Epithelial cell of esophagus (primary cell): Measurements from ENCODE around the gene GALNT15.
A peak's percentile ranks its signal among the peaks of the same experiment; 100 is the strongest.

Experiments used
- DNase-seq: peaks from one replicate; pipeline ENCODE4 v3.0.0; 2010; ENCODE audit warnings: low read depth
- H3K4me3 ChIP-seq: 2 replicates; pipeline ENCODE4 v1.5.1; 2011; ENCODE audit warnings: mild to moderate bottlenecking, low read length, control low read depth
- TF ChIP-seq, protein P1 (sequence below): IDR thresholded peaks from 2 replicates; pipeline ENCODE4 v1.5.1; 2011; ENCODE audit warnings: low read depth, mild to moderate bottlenecking, low read length, control low read depth, inconsistent platforms; ENCODE audit not compliant: insufficient read depth; ENCODE audit errors: missing control alignments

GALNT15 gene

DNA sequence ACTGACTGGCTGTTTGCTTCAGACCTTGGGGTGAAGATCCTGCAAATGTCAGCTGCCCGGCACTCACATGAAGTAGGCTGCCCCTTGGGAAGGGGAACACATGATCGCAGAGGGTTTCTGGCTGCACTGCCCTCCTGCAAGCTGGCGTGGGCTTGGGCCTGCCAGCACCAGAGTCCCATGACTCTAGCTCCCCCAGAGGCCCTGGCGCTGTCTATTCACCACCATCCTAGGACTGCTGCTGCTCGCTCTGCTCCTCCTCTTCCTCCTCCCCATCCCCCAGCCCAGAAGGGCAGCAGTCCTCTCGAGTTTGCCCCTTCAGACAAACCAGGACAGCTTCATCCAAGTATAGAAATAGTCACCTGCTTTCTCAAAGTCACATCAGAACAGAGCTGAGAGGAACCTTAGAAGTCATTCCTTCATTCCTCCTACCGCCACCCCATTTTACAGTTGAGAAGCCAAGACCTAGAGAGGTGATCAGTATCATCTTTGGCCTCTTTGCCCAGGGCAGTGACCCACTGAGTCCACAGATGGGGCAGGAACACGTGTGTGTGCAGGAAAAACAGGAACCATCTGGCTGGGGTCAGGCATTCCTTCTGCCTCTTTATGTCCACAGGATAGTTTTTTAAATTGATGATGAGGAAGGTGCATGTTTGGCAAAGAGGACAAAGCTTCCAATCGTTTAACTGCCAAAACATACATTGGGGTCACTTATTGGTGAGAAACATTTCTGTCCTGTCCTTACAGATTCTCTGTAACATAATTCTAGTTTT is 77.0 kb downstream of the GALNT15 start:
- TF ChIP-seq, protein P1, sequence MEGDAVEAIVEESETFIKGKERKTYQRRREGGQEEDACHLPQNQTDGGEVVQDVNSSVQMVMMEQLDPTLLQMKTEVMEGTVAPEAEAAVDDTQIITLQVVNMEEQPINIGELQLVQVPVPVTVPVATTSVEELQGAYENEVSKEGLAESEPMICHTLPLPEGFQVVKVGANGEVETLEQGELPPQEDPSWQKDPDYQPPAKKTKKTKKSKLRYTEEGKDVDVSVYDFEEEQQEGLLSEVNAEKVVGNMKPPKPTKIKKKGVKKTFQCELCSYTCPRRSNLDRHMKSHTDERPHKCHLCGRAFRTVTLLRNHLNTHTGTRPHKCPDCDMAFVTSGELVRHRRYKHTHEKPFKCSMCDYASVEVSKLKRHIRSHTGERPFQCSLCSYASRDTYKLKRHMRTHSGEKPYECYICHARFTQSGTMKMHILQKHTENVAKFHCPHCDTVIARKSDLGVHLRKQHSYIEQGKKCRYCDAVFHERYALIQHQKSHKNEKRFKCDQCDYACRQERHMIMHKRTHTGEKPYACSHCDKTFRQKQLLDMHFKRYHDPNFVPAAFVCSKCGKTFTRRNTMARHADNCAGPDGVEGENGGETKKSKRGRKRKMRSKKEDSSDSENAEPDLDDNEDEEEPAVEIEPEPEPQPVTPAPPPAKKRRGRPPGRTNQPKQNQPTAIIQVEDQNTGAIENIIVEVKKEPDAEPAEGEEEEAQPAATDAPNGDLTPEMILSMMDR: no peak
- DNase-seq: no peak
- H3K4me3 ChIP-seq: no peak overlapping the region

DNA sequence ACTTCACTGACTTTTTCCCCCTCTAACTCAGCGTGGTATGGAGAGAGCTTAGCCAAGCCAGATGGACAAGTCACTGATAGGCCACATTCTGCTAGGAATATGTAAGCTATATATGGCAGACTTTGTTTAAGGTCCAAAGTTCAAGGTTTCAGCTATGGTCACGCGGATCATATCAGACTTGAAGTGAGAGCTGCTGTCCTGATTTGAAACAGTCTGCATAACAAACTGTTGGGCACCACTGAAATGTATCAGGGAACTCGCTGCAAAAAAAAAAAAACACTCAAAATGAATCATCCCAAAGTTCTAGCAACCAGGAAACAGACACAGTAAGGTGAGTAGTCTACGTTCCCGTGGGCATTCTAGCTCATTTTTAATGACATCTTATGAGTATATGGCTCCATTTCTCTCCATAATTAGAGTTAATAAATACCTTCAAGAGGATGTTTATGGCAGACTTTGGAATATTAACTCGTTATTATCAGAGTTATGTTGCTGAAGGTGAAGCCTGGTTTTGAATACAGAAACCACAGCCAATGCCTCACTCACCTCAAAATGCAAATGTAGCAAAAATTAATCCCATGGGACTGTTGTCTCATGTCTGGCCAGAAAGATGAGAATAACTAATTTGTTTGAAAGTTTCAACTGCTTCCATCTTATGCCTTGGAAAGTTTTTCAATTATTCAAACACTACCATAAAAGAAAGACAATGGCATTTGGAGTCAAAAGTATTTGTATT is 77.9 kb downstream of the GALNT15 start:
- TF ChIP-seq, protein P1: no peak
- DNase-seq: peak; percentile 65
- H3K4me3 ChIP-seq: no peak overlapping the region

DNA sequence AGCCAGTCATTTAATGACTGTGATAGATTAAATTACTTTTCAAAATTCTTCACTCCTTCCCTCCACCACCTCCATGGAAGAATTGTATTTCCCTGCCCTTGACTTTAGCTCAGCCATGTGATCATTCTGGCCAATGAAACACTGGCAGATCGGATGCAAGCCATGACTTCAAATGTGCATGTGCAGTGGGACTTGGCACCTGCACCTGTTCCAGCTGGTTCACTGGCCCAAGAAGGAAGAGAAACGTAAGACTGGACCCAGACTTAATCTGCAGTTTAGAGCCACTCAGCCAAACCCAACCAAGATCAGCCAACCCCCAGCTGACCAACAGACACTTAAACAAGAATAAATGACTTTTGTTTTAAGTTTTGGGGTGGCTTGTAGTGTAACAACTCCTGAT is 78.5 kb downstream of the GALNT15 start:
- TF ChIP-seq, protein P1: no peak
- no peak for DNase-seq
- H3K4me3 ChIP-seq: no peak overlapping the region

DNA sequence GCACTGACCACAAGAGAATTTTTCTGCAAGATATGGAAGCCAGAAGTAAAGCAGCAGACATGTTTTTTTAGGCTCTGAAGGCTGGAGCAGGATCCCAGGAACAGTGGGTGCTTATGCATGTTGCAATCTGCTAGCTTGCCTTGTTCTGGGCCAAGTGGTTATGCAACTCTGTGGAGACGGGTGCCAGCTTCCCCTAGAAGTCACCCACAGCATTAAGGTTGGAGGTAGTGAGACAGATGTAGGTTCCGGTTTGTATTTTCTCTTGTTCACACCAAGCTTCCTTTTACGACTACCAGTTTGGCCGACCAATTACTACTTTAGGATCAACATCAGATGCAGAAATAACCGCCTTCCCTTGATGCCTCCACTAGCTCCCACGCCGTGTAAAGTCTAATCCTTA is 79.1 kb downstream of the GALNT15 start:
- TF ChIP-seq, protein P1: no peak
- H3K4me3 ChIP-seq: no peak overlapping the region
- peak; percentile 51 for DNase-seq

DNA sequence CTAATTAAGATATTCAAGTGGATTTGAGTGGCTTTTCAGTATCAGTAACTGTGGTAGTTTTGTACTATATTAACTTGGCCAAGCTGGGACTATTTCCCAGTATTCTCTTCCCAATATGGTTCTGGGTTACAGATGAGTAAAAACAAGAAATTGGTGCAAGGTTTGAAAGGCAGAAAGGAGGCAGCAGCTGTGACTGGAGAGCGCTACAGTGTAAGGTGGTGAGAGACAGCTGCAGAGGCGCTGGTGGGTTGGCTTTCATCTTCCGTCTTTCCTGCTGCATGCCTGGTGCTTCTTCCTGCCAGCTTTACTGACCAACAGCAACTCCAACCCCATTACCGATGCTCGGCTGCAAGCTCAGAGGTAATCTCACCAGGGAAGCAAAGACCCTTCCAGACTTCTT is 80.4 kb downstream of the GALNT15 start:
- DNase-seq: no peak
- TF ChIP-seq, protein P1: no peak
- H3K4me3 ChIP-seq: no peak overlapping the region

DNA sequence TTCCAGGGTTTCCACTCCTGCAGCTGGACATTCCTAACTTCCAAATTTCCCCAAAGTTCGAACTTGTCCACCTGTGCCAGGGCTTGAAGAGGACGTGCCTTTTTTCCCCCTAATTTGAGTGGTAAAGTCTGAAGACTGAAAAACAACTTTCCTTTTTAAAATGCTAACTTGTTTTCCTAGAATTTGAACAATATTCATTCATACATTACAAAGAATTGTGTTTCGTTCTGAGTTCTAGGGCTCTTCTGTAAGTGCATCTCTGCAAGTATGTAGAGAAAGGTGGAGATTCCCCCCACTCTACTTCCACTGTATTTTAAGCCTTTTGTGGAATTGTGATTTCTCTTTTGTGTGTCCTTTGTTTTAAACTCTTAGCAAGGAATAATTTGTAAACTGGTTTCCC is 80.8 kb downstream of the GALNT15 start:
- no peak for DNase-seq
- no peak overlapping the region for H3K4me3 ChIP-seq
- TF ChIP-seq, protein P1: no peak

DNA sequence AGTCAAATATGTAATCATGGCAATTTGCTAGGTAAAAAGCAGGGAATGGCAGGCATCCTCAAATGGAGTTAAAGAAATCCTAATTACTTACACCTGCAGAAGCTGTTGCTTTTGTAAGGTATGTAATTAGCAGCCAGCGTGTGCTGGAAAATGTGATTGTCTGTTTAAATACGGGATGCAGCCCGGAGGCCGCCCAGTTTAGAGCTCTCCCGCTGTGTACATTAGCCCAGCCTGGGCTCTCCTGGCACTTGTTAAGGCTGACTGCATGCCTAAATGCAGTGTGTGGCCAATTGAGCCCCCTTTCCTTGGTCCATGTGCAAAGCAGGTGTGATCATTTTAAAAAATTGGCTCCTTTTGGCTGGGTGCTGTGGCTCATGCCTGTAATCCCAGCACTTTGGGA is 81.2 kb downstream of the GALNT15 start:
- TF ChIP-seq, protein P1: no peak
- no peak for DNase-seq
- H3K4me3 ChIP-seq: no peak overlapping the region
